ENCODE data around the gene FRRS1L.

Gene FRRS1L

DNA sequence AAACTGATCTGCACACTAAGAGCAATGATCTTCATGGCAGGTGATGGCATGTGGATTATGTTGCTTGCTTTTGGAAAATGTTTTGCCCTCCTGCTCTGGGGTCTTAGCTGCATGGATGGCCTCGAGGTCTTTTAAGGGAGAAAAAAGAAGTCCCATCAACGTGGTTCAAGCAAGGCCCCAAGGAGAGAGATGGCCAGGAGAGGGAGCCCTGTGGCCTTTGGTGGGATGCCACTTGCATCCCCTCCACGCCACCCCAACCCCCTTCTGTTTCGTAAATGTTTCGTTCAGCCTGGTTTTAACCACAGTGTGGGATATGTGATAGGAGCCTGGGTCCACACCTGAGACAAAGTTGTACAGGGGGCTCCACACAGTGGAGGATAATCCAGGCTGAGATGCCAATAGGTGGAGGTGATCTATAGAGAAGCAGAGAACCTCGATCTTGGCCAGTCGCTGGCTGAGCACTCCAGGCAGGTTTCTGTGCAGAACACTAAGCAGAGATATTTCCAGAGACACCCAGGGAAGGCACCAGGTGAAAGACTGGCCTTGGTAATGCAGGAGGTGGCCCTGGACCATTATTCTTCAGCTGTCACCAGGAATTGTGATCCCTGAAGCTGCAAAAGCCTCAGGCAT lies 25.8 kb upstream of the FRRS1L start:
- Histone ChIP-seq H3K4me3 (ENCODE audit: low read length) (no peak overlapping the region), H3K36me3 (ENCODE audit: insufficient read depth, low read length) (no peaks in the 10 kb centered on the region), H3K4me2 (ENCODE audit: low read length) (no peak overlapping the region), H3K9ac (ENCODE audit: low read depth, low read length) (no peak overlapping the region), H3K4me1 (ENCODE audit: control insufficient read depth, insufficient read depth, low read length) (no peaks in the 10 kb centered on the region), H3K27me3 (ENCODE audit: control insufficient read depth, insufficient read depth, low read length) (peaks cover 17% of the 10 kb centered on the region), H3K9me3 (replicated peaks; ENCODE audit: low read length) (no peaks in the 10 kb centered on the region)

DNA sequence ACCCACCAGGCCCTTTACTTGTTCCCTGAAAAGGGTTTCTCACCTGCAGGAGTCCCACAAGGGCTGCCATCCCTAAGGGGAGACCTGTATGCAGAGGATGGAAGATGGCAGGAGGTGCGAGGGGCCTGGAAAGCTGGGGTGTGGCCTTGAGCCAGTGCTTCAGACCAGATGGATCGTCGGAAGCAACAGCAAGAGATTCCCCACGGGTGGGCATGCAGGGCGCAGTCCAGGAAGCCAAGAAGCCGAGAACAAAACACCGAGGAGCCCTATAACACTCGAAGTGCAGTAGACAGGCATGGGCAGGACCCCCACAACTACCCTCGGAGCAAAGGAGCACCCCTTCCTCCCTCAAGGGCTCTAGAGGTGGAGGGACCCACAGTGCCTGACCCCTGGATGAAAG lies 24.7 kb upstream of the FRRS1L start:
- H3K4me3 ChIP-seq (ENCODE audit: low read length), result no peak overlapping the region

DNA sequence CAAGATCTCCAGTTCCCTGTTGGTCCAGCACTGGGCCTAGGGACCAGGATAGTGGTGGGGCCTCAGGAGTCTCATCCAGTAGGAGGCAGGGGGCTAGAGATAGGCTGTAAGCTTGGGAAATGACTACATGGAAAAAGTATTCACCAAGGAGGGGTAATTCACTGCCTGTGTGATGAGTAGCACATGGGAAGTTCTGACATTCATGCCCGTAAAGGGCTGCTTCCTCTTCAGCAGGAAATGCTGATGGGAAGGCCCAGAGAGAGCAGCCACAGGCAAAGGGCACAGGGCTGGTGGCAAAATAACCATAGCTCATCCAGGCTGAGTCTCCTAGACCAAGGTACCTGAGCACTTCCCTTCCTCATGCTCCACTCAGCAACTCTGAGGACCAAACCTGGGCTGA lies 23.1 kb upstream of the FRRS1L start:
- no peaks in the 10 kb centered on the region for H3K9me3 ChIP-seq (replicated peaks; ENCODE audit: low read length)
- no peak overlapping the region for H3K4me3 ChIP-seq (ENCODE audit: low read length)
- H3K4me1 ChIP-seq (ENCODE audit: control insufficient read depth, insufficient read depth, low read length), result no peaks in the 10 kb centered on the region
- no peak overlapping the region for H3K4me2 ChIP-seq (ENCODE audit: low read length)
- no peaks in the 10 kb centered on the region for H3K36me3 ChIP-seq (ENCODE audit: insufficient read depth, low read length)
- H3K27me3 ChIP-seq (ENCODE audit: control insufficient read depth, insufficient read depth, low read length), result peaks cover 23% of the 10 kb centered on the region
- no peak overlapping the region for H3K9ac ChIP-seq (ENCODE audit: low read depth, low read length)

More for the DNA sequence above, 24.7 kb upstream of the FRRS1L start:
- H3K27me3 ChIP-seq (ENCODE audit: control insufficient read depth, insufficient read depth, low read length), result peaks cover 17% of the 10 kb centered on the region
- no peaks in the 10 kb centered on the region for H3K9me3 ChIP-seq (replicated peaks; ENCODE audit: low read length)
- H3K9ac ChIP-seq (ENCODE audit: low read depth, low read length), result no peak overlapping the region
- H3K36me3 ChIP-seq (ENCODE audit: insufficient read depth, low read length), result no peaks in the 10 kb centered on the region
- H3K4me2 ChIP-seq (ENCODE audit: low read length), result no peak overlapping the region
- no peaks in the 10 kb centered on the region for H3K4me1 ChIP-seq (ENCODE audit: control insufficient read depth, insufficient read depth, low read length)

DNA sequence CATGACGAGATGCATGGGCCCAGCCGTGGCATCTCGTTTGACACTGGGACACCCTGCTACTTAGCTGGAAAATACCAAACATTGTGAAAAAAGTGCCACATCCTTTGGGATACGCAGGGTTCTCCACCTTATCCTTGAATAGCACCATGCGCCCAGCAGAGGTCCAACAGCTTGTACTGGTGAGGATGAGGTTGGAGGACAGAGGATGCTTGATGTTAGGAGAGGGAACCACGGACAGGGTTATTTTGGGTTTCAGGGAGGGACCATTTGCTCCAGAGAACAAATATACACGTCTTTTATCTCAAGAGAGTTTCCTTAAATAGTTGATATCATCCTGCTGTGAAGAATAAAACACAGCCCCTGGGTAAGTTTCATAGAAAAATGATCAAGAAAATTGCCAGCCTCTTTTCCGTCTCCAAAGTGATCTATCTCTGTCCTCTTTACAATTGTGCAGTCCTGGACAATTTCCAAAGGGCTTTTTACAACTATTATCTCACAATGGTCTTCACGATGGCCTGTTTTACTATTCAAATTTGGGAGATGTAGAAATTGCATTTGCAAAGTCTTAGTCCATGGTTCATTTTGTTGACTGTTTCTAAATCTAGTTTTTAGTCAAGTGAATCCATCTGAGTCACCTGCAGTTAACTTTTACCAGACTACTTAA lies 19.9 kb upstream of the FRRS1L start:
- no peaks in the 10 kb centered on the region for H3K9me3 ChIP-seq (replicated peaks; ENCODE audit: low read length)
- peaks cover 11% of the 10 kb centered on the region for H3K27me3 ChIP-seq (ENCODE audit: control insufficient read depth, insufficient read depth, low read length)
- H3K4me3 ChIP-seq (ENCODE audit: low read length), result no peak overlapping the region
- H3K4me1 ChIP-seq (ENCODE audit: control insufficient read depth, insufficient read depth, low read length), result no peaks in the 10 kb centered on the region
- no peak overlapping the region for H3K4me2 ChIP-seq (ENCODE audit: low read length)
- H3K9ac ChIP-seq (ENCODE audit: low read depth, low read length), result no peak overlapping the region
- H3K36me3 ChIP-seq (ENCODE audit: insufficient read depth, low read length), result no peaks in the 10 kb centered on the region

DNA sequence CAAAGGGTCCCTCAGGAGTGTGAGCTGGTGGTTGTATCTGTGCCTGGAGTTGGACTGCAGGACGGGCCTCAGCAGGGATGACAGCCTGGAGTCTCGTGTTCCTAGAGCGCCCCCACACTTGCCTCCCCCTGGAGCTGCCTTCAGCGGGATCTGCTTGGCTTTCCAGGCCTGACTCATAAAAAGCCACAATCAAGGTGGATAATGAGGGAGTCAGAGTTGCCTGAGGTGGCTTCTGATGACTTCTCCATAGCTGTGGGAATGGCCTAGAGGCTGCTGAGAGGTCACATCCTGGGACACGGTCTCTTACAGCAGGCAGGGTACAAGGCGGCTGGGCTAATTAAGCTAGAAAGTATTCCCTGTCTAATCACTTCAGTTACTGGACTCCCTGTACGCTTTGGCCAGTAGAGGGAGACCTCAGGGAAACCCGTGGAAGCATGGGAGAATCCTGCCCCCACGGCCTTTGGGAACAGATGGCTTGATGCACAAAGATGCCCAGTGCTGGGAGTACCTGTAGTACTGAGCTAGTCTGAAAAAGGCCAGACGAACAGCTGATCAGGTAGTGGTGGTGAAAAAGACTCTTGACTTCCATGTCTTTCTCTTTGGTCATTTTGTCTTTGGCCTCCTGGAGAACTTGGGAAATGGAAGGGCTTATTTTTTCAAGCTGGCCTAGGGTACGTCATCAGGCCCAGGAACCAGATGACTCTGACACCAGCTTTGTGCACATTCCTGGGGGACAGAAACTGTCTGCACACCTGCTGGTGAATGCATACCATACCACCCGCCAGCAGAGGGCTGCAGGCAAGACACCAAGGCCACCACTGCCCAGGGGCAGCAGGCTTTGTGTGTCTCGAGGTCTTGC lies 16.1 kb upstream of the FRRS1L start:
- H3K4me1 ChIP-seq (ENCODE audit: control insufficient read depth, insufficient read depth, low read length), result no peaks in the 10 kb centered on the region
- H3K27me3 ChIP-seq (ENCODE audit: control insufficient read depth, insufficient read depth, low read length), result peaks cover 27% of the 10 kb centered on the region
- H3K4me3 ChIP-seq (ENCODE audit: low read length), result no peak overlapping the region
- no peaks in the 10 kb centered on the region for H3K36me3 ChIP-seq (ENCODE audit: insufficient read depth, low read length)
- no peak overlapping the region for H3K4me2 ChIP-seq (ENCODE audit: low read length)
- no peaks in the 10 kb centered on the region for H3K9me3 ChIP-seq (replicated peaks; ENCODE audit: low read length)
- H3K9ac ChIP-seq (ENCODE audit: low read depth, low read length), result no peak overlapping the region

DNA sequence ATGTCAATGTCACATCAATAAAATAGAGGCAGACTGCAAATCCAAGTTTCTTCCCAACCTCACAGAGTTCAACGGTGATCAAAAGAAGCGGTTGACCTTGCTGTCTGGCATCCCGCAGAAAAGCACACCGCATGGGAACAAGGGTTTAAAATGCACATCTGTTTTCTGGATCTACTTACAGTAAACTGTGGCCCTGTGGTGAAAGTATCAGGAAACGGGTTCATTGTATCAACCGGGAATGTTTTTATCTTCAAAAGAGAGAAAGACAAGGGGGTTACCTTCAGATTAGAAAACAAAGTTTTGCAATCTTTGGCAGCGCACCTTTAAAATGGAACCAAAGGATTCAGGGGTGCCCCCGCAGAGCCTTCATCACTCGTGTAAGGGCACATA lies 15.5 kb upstream of the FRRS1L start:
- H3K9ac ChIP-seq (ENCODE audit: low read depth, low read length), result no peak overlapping the region
- H3K4me1 ChIP-seq (ENCODE audit: control insufficient read depth, insufficient read depth, low read length), result no peaks in the 10 kb centered on the region
- no peaks in the 10 kb centered on the region for H3K9me3 ChIP-seq (replicated peaks; ENCODE audit: low read length)
- no peaks in the 10 kb centered on the region for H3K36me3 ChIP-seq (ENCODE audit: insufficient read depth, low read length)
- no peak overlapping the region for H3K4me3 ChIP-seq (ENCODE audit: low read length)
- no peak overlapping the region for H3K4me2 ChIP-seq (ENCODE audit: low read length)
- peaks cover 27% of the 10 kb centered on the region for H3K27me3 ChIP-seq (ENCODE audit: control insufficient read depth, insufficient read depth, low read length)

DNA sequence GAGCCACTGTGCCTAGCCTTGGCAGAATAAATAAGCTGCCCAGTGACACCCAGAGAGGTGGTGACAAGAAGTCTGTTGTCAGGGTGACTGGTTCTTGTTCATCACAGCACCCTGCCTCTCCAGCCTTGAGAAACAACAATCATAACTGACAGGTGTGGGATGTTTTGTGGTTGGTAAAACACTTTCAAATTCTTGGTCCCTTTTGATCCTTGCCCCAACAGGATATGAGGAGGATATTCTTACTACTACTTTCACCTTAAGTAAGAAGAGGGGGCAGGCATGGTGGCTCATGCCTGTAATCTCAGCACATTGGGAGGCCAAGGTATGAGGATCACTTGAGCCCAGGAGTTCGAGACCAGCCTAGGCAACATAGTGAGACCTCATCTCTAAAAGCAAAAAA lies 14.2 kb upstream of the FRRS1L start:
- Histone ChIP-seq H3K9me3 (replicated peaks; ENCODE audit: low read length) (no peaks in the 10 kb centered on the region), H3K4me3 (ENCODE audit: low read length) (no peak overlapping the region), H3K36me3 (ENCODE audit: insufficient read depth, low read length) (no peaks in the 10 kb centered on the region), H3K27me3 (ENCODE audit: control insufficient read depth, insufficient read depth, low read length) (peaks cover 27% of the 10 kb centered on the region), H3K4me2 (ENCODE audit: low read length) (no peak overlapping the region), H3K9ac (ENCODE audit: low read depth, low read length) (no peak overlapping the region), H3K4me1 (ENCODE audit: control insufficient read depth, insufficient read depth, low read length) (no peaks in the 10 kb centered on the region)

DNA sequence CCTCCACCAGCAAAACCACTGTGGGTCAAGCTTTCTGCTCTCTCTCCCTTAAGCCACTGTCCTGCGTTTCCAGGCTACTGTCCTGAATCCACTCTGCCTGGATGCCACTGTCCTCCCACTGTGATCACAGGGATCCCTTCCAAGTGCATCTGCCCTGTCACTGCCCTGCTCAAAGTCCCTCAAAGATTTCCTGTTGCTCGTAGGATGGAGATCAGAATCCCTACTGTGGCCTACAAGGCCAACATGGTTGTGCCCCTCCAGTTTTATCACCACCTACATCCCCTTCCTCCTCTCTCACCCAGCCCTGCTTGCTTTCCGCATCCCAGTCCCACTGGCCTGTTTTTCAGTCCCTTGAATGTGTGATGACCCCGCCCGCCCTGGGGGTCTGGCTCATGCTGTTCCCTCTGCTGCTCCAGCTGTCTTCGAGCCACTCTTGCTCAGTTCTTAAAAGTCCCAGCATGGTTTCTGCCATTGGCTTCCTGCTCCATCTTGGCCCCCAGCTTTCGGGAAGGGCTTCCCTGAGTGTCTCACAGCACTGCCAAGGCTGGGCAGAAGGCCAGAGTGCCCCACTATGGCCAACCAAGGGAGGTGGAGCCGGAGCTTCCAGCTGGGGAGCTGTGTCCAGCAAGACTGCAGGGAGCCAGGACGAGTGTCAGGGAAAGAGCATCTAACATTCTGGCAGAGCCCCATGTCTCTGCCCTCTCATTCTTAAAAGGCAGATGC lies 12.9 kb upstream of the FRRS1L start:
- H3K4me3 ChIP-seq (ENCODE audit: low read length), result no peak overlapping the region
- H3K36me3 ChIP-seq (ENCODE audit: insufficient read depth, low read length), result no peaks in the 10 kb centered on the region
- H3K9ac ChIP-seq (ENCODE audit: low read depth, low read length), result no peak overlapping the region
- peaks cover 21% of the 10 kb centered on the region for H3K27me3 ChIP-seq (ENCODE audit: control insufficient read depth, insufficient read depth, low read length)
- no peak overlapping the region for H3K4me2 ChIP-seq (ENCODE audit: low read length)
- no peaks in the 10 kb centered on the region for H3K9me3 ChIP-seq (replicated peaks; ENCODE audit: low read length)
- H3K4me1 ChIP-seq (ENCODE audit: control insufficient read depth, insufficient read depth, low read length), result no peaks in the 10 kb centered on the region

DNA sequence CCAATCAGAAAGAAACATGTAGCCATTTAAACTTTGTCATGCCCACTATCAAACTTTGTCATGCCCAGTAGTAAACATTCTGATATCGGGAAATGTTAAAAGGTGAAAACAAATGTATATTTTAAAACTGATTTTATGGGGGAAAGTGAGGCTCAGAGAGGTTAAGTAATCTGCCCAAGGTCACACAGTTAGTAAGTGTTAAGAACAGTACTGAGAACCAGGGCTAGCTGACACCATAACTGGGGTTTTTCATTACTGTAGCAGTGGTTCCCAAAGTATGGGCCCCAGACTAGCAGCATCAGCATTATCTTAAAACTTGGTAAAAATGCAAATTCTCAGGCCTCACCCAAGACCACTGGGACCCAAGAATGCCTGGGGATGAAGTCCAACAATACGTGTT lies 9.9 kb upstream of the FRRS1L start:
- Histone ChIP-seq H3K4me1 (ENCODE audit: control insufficient read depth, insufficient read depth, low read length) (no peaks in the 10 kb centered on the region), H3K27me3 (ENCODE audit: control insufficient read depth, insufficient read depth, low read length) (peaks cover 27% of the 10 kb centered on the region), H3K4me3 (ENCODE audit: low read length) (no peak overlapping the region), H3K36me3 (ENCODE audit: insufficient read depth, low read length) (no peaks in the 10 kb centered on the region), H3K4me2 (ENCODE audit: low read length) (no peak overlapping the region), H3K9me3 (replicated peaks; ENCODE audit: low read length) (no peaks in the 10 kb centered on the region), H3K9ac (ENCODE audit: low read depth, low read length) (no peak overlapping the region)

DNA sequence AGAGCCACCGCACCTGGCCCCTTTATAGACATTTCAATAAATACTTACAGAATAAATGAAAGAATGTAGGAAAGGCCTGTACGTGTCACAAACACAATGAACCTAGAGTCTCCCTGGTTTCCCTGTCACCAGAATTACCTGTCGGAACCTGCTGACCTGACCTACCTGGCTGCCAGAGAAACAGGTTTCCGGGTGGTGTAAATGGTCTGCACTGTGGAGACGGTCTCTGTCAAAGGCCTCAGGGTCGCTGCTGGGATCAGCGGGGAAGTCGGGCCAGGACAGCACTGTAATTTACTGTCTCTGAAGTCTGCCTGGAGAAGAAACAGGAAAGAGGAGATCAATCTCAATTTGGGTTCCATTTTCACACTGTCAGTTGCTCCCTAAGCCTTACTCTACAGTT lies 9.3 kb upstream of the FRRS1L start:
- no peak overlapping the region for H3K4me3 ChIP-seq (ENCODE audit: low read length)
- H3K9me3 ChIP-seq (replicated peaks; ENCODE audit: low read length), result no peaks in the 10 kb centered on the region
- H3K9ac ChIP-seq (ENCODE audit: low read depth, low read length), result no peak overlapping the region
- no peaks in the 10 kb centered on the region for H3K4me1 ChIP-seq (ENCODE audit: control insufficient read depth, insufficient read depth, low read length)
- no peaks in the 10 kb centered on the region for H3K36me3 ChIP-seq (ENCODE audit: insufficient read depth, low read length)
- H3K27me3 ChIP-seq (ENCODE audit: control insufficient read depth, insufficient read depth, low read length), result peaks cover 26% of the 10 kb centered on the region
- no peak overlapping the region for H3K4me2 ChIP-seq (ENCODE audit: low read length)

DNA sequence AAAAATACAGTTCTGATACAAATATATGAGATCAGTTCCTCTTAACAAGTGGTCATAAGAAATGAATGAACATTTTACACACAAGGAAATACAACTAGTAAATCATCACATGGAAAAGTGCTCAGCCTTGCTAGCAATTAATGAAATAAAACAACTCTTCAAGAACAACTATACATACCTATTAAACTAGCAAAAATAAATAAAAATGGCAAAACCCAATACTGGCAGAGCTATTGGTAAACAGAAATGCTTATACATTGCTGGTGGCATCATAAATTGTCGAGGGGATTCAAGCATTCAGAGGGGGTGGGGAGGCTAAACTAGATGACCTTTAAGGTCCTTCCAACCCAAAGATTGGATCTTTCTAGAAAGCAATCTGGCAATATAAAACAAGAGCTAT lies 5.9 kb upstream of the FRRS1L start:
- Histone ChIP-seq H3K4me2 (ENCODE audit: low read length) (no peak overlapping the region), H3K4me1 (ENCODE audit: control insufficient read depth, insufficient read depth, low read length) (no peaks in the 10 kb centered on the region), H3K27me3 (ENCODE audit: control insufficient read depth, insufficient read depth, low read length) (peaks cover 14% of the 10 kb centered on the region), H3K9ac (ENCODE audit: low read depth, low read length) (no peak overlapping the region), H3K9me3 (replicated peaks; ENCODE audit: low read length) (no peaks in the 10 kb centered on the region), H3K36me3 (ENCODE audit: insufficient read depth, low read length) (no peaks in the 10 kb centered on the region), H3K4me3 (ENCODE audit: low read length) (no peak overlapping the region)

All from skeletal muscle satellite cell (primary cell).